Parathyroid adenoma (tissue), 2 donors: ENCODE data around the gene BGN.

Experiments used
- H2AFZ ChIP-seq: fragments of 300-600 bp; sonication (generic); one replicate; pipeline ENCODE4 v1.7.0; 2017; ENCODE audit warnings: antibody characterized with exemption, mild to moderate bottlenecking
- H3K27ac ChIP-seq: fragments of 300-600 bp; sonication (generic); one replicate; pipeline ENCODE4 v1.7.0; 2017
- H3K27me3 ChIP-seq: fragments of 300-600 bp; sonication (generic); one replicate; pipeline ENCODE4 v1.7.0; 2017; ENCODE audit warnings: low read length; ENCODE audit not compliant: control insufficient read depth, insufficient read depth
- H3K36me3 ChIP-seq: fragments of 300-600 bp; sonication (generic); one replicate; pipeline ENCODE4 v1.7.0; 2017; ENCODE audit warnings: low read length; ENCODE audit not compliant: control insufficient read depth, insufficient read depth
- H3K4me1 ChIP-seq: fragments of 300-600 bp; sonication (generic); one replicate; pipeline ENCODE4 v1.7.0; 2017; ENCODE audit warnings: control low read depth
- H3K4me2 ChIP-seq: fragments of 300-600 bp; sonication (generic); one replicate; pipeline ENCODE4 v1.7.0; 2017; ENCODE audit warnings: low read length
- H3K4me3 ChIP-seq: fragments of 300-600 bp; sonication (generic); one replicate; pipeline ENCODE4 v1.7.0; 2017; ENCODE audit warnings: low read depth, low read length
- H3K79me2 ChIP-seq: fragments of 300-600 bp; sonication (generic); one replicate; pipeline ENCODE4 v1.7.0; 2017; ENCODE audit warnings: control low read depth
- H3K9ac ChIP-seq: fragments of 300-600 bp; sonication (generic); one replicate; pipeline ENCODE4 v1.7.0; 2017; ENCODE audit warnings: mild to moderate bottlenecking
- H3K9me3 ChIP-seq: fragments of 300-600 bp; sonication (generic); one replicate; pipeline ENCODE4 v1.7.0; 2017; ENCODE audit warnings: low read length; ENCODE audit not compliant: control insufficient read depth
- CTCF ChIP-seq: fragments of 300-600 bp; sonication (generic); IDR thresholded peaks from one replicate; pipeline ENCODE4 v1.7.0; 2017; ENCODE audit warnings: antibody characterized with exemption, mild to moderate bottlenecking
- donor health status: primary hyperparathyroidism.

Gene BGN

GRCh38 chrX:153551135-153551534, 56.4 kb downstream of the BGN start:
- Histone ChIP-seq H3K4me1 (no peaks in the 10 kb centered on the region), H3K9ac (no peak overlapping the region), H3K79me2 (no peaks in the 10 kb centered on the region), H3K9me3 (no peaks in the 10 kb centered on the region), H3K27me3 (no peaks in the 10 kb centered on the region), H3K4me2 (no peak overlapping the region), H3K4me3 (no peak overlapping the region), H2AFZ (no peak overlapping the region), H3K36me3 (no peaks in the 10 kb centered on the region), H3K27ac (no peak overlapping the region)
- TF ChIP-seq CTCF: no peak

- Histone ChIP-seq H3K9me3 (no peaks in the 10 kb centered on the region), H3K4me3 (no peak overlapping the region), H3K79me2 (no peaks in the 10 kb centered on the region), H3K4me1 (no peaks in the 10 kb centered on the region), H3K9ac (no peak overlapping the region), H3K4me2 (no peak overlapping the region), H3K27ac (no peak overlapping the region), H2AFZ (no peak overlapping the region), H3K36me3 (no peaks in the 10 kb centered on the region), H3K27me3 (no peaks in the 10 kb centered on the region)
- TF ChIP-seq CTCF: peak; percentile 51
These were observed 59.9 kb downstream of the BGN start for GRCh38 chrX:153554519-153555167.

GRCh38 chrX:153556767-153557166, 62.0 kb downstream of the BGN start:
- H3K79me2 ChIP-seq: no peaks in the 10 kb centered on the region
- H3K4me2 ChIP-seq: no peak overlapping the region
- no peaks in the 10 kb centered on the region for H3K36me3 ChIP-seq
- no peaks in the 10 kb centered on the region for H3K27me3 ChIP-seq
- H2AFZ ChIP-seq: no peak overlapping the region
- TF ChIP-seq CTCF: no peak
- no peaks in the 10 kb centered on the region for H3K9me3 ChIP-seq
- H3K27ac ChIP-seq: no peak overlapping the region
- no peak overlapping the region for H3K4me3 ChIP-seq
- H3K4me1 ChIP-seq: no peaks in the 10 kb centered on the region
- H3K9ac ChIP-seq: no peak overlapping the region

- Histone ChIP-seq H3K4me2 (no peak overlapping the region), H3K27ac (no peak overlapping the region), H2AFZ (no peak overlapping the region), H3K4me3 (no peak overlapping the region), H3K4me1 (no peaks in the 10 kb centered on the region), H3K9me3 (no peaks in the 10 kb centered on the region), H3K9ac (no peak overlapping the region), H3K36me3 (no peaks in the 10 kb centered on the region), H3K27me3 (no peaks in the 10 kb centered on the region), H3K79me2 (no peaks in the 10 kb centered on the region)
- no peak for TF ChIP-seq CTCF
These were observed 63.0 kb downstream of the BGN start for GRCh38 chrX:153557618-153558355.
